Measurements from ENCODE around the gene GBX1. TPM values are rescaled to one million over a fixed set of nuclear protein-coding genes. Genes with fewer than 3 reads are reported as not detected.

Gene GBX1
- total RNA-seq, 1 experiment from 2014 or later, result not detected

GRCh38 chr7:151208253-151208862 is 40.9 kb upstream of the GBX1 start:
- H3K27me3 ChIP-seq (ENCODE audit: low read length), result no peaks in the 10 kb centered on the region
- H3K4me2 ChIP-seq (ENCODE audit: low read depth, low read length, poor library complexity, severe bottlenecking), result no peak overlapping the region
- no peaks in the 10 kb centered on the region for H3K4me1 ChIP-seq (ENCODE audit: low read length)
- H3K9me3 ChIP-seq (ENCODE audit: low read length), result no peaks in the 10 kb centered on the region
- peaks cover 6% of the 10 kb centered on the region; the same call in 1 of the 2 replicates for H4K20me1 ChIP-seq (ENCODE audit: insufficient read depth, low read depth, low read length)
- H3K36me3 ChIP-seq (ENCODE audit: insufficient read depth, low read length), result peaks cover 4% of the 10 kb centered on the region; the same call in 1 of the 2 replicates
- no peak overlapping the region for H3K4me3 ChIP-seq (ENCODE audit: low read length)
- H3K79me2 ChIP-seq (ENCODE audit: low read length), result no peaks in the 10 kb centered on the region
- no peak overlapping the region for H3K27ac ChIP-seq (ENCODE audit: low read length)
- no peak overlapping the region for H2AFZ ChIP-seq (ENCODE audit: low read length)
- DNase-seq, result no peak
- no peaks in the 10 kb centered on the region for H3K9me2 ChIP-seq (replicated peaks; ENCODE audit: insufficient read depth, low read length)
- H3K9ac ChIP-seq (ENCODE audit: low read length), result no peak overlapping the region

GRCh38 chr7:151207804-151208203 is 40.3 kb upstream of the GBX1 start:
- Histone ChIP-seq H3K9me3 (ENCODE audit: low read length) (no peaks in the 10 kb centered on the region), H3K4me3 (ENCODE audit: low read length) (no peak overlapping the region), H3K27me3 (ENCODE audit: low read length) (no peaks in the 10 kb centered on the region), H4K20me1 (ENCODE audit: insufficient read depth, low read depth, low read length) (peaks cover 6% of the 10 kb centered on the region; the same call in 1 of the 2 replicates), H3K79me2 (ENCODE audit: low read length) (no peaks in the 10 kb centered on the region), H3K9ac (ENCODE audit: low read length) (no peak overlapping the region), H3K4me1 (ENCODE audit: low read length) (no peaks in the 10 kb centered on the region), H3K27ac (ENCODE audit: low read length) (no peak overlapping the region), H2AFZ (ENCODE audit: low read length) (no peak overlapping the region), H3K36me3 (ENCODE audit: insufficient read depth, low read length) (no peaks in the 10 kb centered on the region), H3K4me2 (ENCODE audit: low read depth, low read length, poor library complexity, severe bottlenecking) (no peak overlapping the region), H3K9me2 (replicated peaks; ENCODE audit: insufficient read depth, low read length) (no peaks in the 10 kb centered on the region)
- no peak for DNase-seq

GRCh38 chr7:151207315-151207714 is 39.8 kb upstream of the GBX1 start:
- no peak for DNase-seq
- Histone ChIP-seq H3K4me1 (ENCODE audit: low read length) (no peaks in the 10 kb centered on the region), H3K9me3 (ENCODE audit: low read length) (no peaks in the 10 kb centered on the region), H3K27ac (ENCODE audit: low read length) (no peak overlapping the region), H3K9me2 (replicated peaks; ENCODE audit: insufficient read depth, low read length) (no peaks in the 10 kb centered on the region), H3K79me2 (ENCODE audit: low read length) (no peaks in the 10 kb centered on the region), H2AFZ (ENCODE audit: low read length) (no peak overlapping the region), H3K27me3 (ENCODE audit: low read length) (no peaks in the 10 kb centered on the region), H4K20me1 (ENCODE audit: insufficient read depth, low read depth, low read length) (peaks cover 6% of the 10 kb centered on the region; the same call in 1 of the 2 replicates), H3K4me3 (ENCODE audit: low read length) (no peak overlapping the region), H3K36me3 (ENCODE audit: insufficient read depth, low read length) (no peaks in the 10 kb centered on the region), H3K4me2 (ENCODE audit: low read depth, low read length, poor library complexity, severe bottlenecking) (no peak overlapping the region), H3K9ac (ENCODE audit: low read length) (no peak overlapping the region)

- Histone ChIP-seq H3K27ac (ENCODE audit: low read length) (no peak overlapping the region), H2AFZ (ENCODE audit: low read length) (no peak overlapping the region), H3K9me2 (replicated peaks; ENCODE audit: insufficient read depth, low read length) (no peaks in the 10 kb centered on the region), H3K4me3 (ENCODE audit: low read length) (no peak overlapping the region), H3K9me3 (ENCODE audit: low read length) (no peaks in the 10 kb centered on the region), H3K4me2 (ENCODE audit: low read depth, low read length, poor library complexity, severe bottlenecking) (no peak overlapping the region), H3K79me2 (ENCODE audit: low read length) (no peaks in the 10 kb centered on the region), H3K27me3 (ENCODE audit: low read length) (no peaks in the 10 kb centered on the region), H3K4me1 (ENCODE audit: low read length) (no peaks in the 10 kb centered on the region), H4K20me1 (ENCODE audit: insufficient read depth, low read depth, low read length) (peaks cover 6% of the 10 kb centered on the region; the same call in 1 of the 2 replicates), H3K9ac (ENCODE audit: low read length) (no peak overlapping the region), H3K36me3 (ENCODE audit: insufficient read depth, low read length) (no peaks in the 10 kb centered on the region)
- no peak for DNase-seq
These were observed 39.4 kb upstream of the GBX1 start for GRCh38 chr7:151206914-151207313.

- Histone ChIP-seq H3K27ac (ENCODE audit: low read length) (no peak overlapping the region), H4K20me1 (ENCODE audit: insufficient read depth, low read depth, low read length) (peaks cover 6% of the 10 kb centered on the region; the same call in 1 of the 2 replicates), H3K4me3 (ENCODE audit: low read length) (no peak overlapping the region), H3K9me2 (replicated peaks; ENCODE audit: insufficient read depth, low read length) (no peaks in the 10 kb centered on the region), H3K4me1 (ENCODE audit: low read length) (no peaks in the 10 kb centered on the region), H3K27me3 (ENCODE audit: low read length) (no peaks in the 10 kb centered on the region), H3K79me2 (ENCODE audit: low read length) (no peaks in the 10 kb centered on the region), H3K9ac (ENCODE audit: low read length) (no peak overlapping the region), H3K36me3 (ENCODE audit: insufficient read depth, low read length) (no peaks in the 10 kb centered on the region), H3K9me3 (ENCODE audit: low read length) (no peaks in the 10 kb centered on the region), H2AFZ (ENCODE audit: low read length) (no peak overlapping the region), H3K4me2 (ENCODE audit: low read depth, low read length, poor library complexity, severe bottlenecking) (no peak overlapping the region)
- no peak for DNase-seq
These were observed 38.2 kb upstream of the GBX1 start for GRCh38 chr7:151205730-151206129.

- Histone ChIP-seq H3K27ac (ENCODE audit: low read length) (no peak overlapping the region), H3K4me3 (ENCODE audit: low read length) (no peak overlapping the region), H2AFZ (ENCODE audit: low read length) (no peak overlapping the region)
These were observed 37.0 kb upstream of the GBX1 start for GRCh38 chr7:151204383-151205032.

GRCh38 chr7:151202836-151203235 is 35.3 kb upstream of the GBX1 start:
- Histone ChIP-seq H3K4me2 (ENCODE audit: low read depth, low read length, poor library complexity, severe bottlenecking) (no peak overlapping the region), H3K4me3 (ENCODE audit: low read length) (no peak overlapping the region), H3K9me3 (ENCODE audit: low read length) (no peaks in the 10 kb centered on the region), H3K9ac (ENCODE audit: low read length) (no peak overlapping the region), H3K9me2 (replicated peaks; ENCODE audit: insufficient read depth, low read length) (no peaks in the 10 kb centered on the region), H2AFZ (ENCODE audit: low read length) (no peak overlapping the region), H3K27ac (ENCODE audit: low read length) (no peak overlapping the region), H3K79me2 (ENCODE audit: low read length) (no peaks in the 10 kb centered on the region), H3K36me3 (ENCODE audit: insufficient read depth, low read length) (no peaks in the 10 kb centered on the region), H3K4me1 (ENCODE audit: low read length) (no peaks in the 10 kb centered on the region), H4K20me1 (ENCODE audit: insufficient read depth, low read depth, low read length) (no peaks in the 10 kb centered on the region), H3K27me3 (ENCODE audit: low read length) (no peaks in the 10 kb centered on the region)
- no peak for DNase-seq

More at GRCh38 chr7:151204383-151205032, 37.0 kb upstream of the GBX1 start:
- Histone ChIP-seq H3K9me2 (replicated peaks; ENCODE audit: insufficient read depth, low read length) (no peaks in the 10 kb centered on the region), H3K79me2 (ENCODE audit: low read length) (no peaks in the 10 kb centered on the region), H3K4me1 (ENCODE audit: low read length) (no peaks in the 10 kb centered on the region), H3K9ac (ENCODE audit: low read length) (no peak overlapping the region), H3K9me3 (ENCODE audit: low read length) (no peaks in the 10 kb centered on the region), H3K4me2 (ENCODE audit: low read depth, low read length, poor library complexity, severe bottlenecking) (no peak overlapping the region), H3K27me3 (ENCODE audit: low read length) (no peaks in the 10 kb centered on the region), H3K36me3 (ENCODE audit: insufficient read depth, low read length) (no peaks in the 10 kb centered on the region), H4K20me1 (ENCODE audit: insufficient read depth, low read depth, low read length) (0 out of 2 replicates have a peak, but pooled peaks cover 4% of the 10 kb centered on the region)
- DNase-seq, result no peak

GRCh38 chr7:151201751-151202150 is 34.3 kb upstream of the GBX1 start:
- H3K36me3 ChIP-seq (ENCODE audit: insufficient read depth, low read length), result no peaks in the 10 kb centered on the region
- no peak overlapping the region for H3K4me3 ChIP-seq (ENCODE audit: low read length)
- no peaks in the 10 kb centered on the region for H4K20me1 ChIP-seq (ENCODE audit: insufficient read depth, low read depth, low read length)
- H3K27me3 ChIP-seq (ENCODE audit: low read length), result no peaks in the 10 kb centered on the region
- H3K27ac ChIP-seq (ENCODE audit: low read length), result no peak overlapping the region
- no peaks in the 10 kb centered on the region for H3K79me2 ChIP-seq (ENCODE audit: low read length)
- no peak overlapping the region for H3K9ac ChIP-seq (ENCODE audit: low read length)
- H3K4me1 ChIP-seq (ENCODE audit: low read length), result no peaks in the 10 kb centered on the region
- H3K4me2 ChIP-seq (ENCODE audit: low read depth, low read length, poor library complexity, severe bottlenecking), result no peak overlapping the region
- no peak for DNase-seq
- H3K9me3 ChIP-seq (ENCODE audit: low read length), result no peaks in the 10 kb centered on the region
- no peaks in the 10 kb centered on the region for H3K9me2 ChIP-seq (replicated peaks; ENCODE audit: insufficient read depth, low read length)
- no peak overlapping the region for H2AFZ ChIP-seq (ENCODE audit: low read length)

Measured in Karpas-422 (cell line).